GM21825 (cell line): ENCODE results near the gene CARD6.
A peak's percentile ranks its signal among the peaks of the same experiment; 100 is the strongest.
"Not testable (repeated sequence)": the region's sequence is repeated elsewhere in the genome, so short reads cannot be mapped to it uniquely, and the experiment has no call there.

Source experiments
- ATAC-seq: cut with Tn5 transposase; IDR thresholded peaks from one replicate; pipeline ENCODE4 v1.9.1; 2021; ENCODE audit warnings: mild to moderate bottlenecking, moderate library complexity; ENCODE audit not compliant: unreplicated experiment

The CARD6 gene

GRCh38 chr5:40873286-40873880 lies 32.2 kb downstream of the CARD6 start:
- no peak for ATAC-seq

- ATAC-seq, result no peak
These were observed 34.8 kb downstream of the CARD6 start for GRCh38 chr5:40875958-40876357.

- no peak for ATAC-seq
These were observed 36.3 kb downstream of the CARD6 start for GRCh38 chr5:40877371-40877988.

- ATAC-seq, result no peak
These were observed 38.2 kb downstream of the CARD6 start for GRCh38 chr5:40879163-40879942.

- no peak for ATAC-seq
These were observed 41.1 kb downstream of the CARD6 start for GRCh38 chr5:40882291-40882690.

- ATAC-seq, result not testable (repeated sequence)
These were observed 41.9 kb downstream of the CARD6 start for GRCh38 chr5:40883051-40883450.

- not testable (repeated sequence) for ATAC-seq
These were observed 54.6 kb downstream of the CARD6 start for GRCh38 chr5:40895440-40896425.

GRCh38 chr5:40904205-40904993 lies 63.2 kb downstream of the CARD6 start:
- ATAC-seq, result peak; percentile 83

GRCh38 chr5:40904994-40905306 lies 63.8 kb downstream of the CARD6 start:
- ATAC-seq, result no peak

- no peak for ATAC-seq
These were observed 65.2 kb downstream of the CARD6 start for GRCh38 chr5:40906351-40906751.

GRCh38 chr5:40909264-40909663 lies 68.1 kb downstream of the CARD6 start, which contains the start of gene C7:
Gene C7, plus strand, starts transcription at chr5:40909497. Its CDS starts 114 bp downstream, at chr5:40909611.
- ATAC-seq, result no peak

- no peak for ATAC-seq
These were observed 68.6 kb downstream of the CARD6 start for GRCh38 chr5:40909723-40910122.
